ENCODE results near the gene EPGN.

GRCh38 chr4:74304095-74304625, 4.1 kb upstream of the EPGN start:
- TF ChIP-seq EZH2 (IDR thresholded peaks at IDR 0.05) (no peak), POLR2AphosphoS5 (IDR thresholded peaks at IDR 0.05; ENCODE audit: borderline replicate concordance, low read depth, low read length) (no peak)
